IgD-negative memory B cell (primary cell): ENCODE results near the gene MAGI2. TPM values are rescaled to one million over a fixed set of nuclear protein-coding genes. Genes with fewer than 3 reads are reported as not detected.

Experiments used
- H3K27ac Mint-ChIP-seq, 3 donors: one replicate each; pipeline ENCODE4 v1.8.0; 2020 to 2022; ENCODE audit warnings: mild to moderate bottlenecking in 3 of 3, mixed read lengths in 3 of 3, moderate library complexity in 1 of 3
- H3K27me3 Mint-ChIP-seq: one replicate; pipeline ENCODE4 v1.8.0; 2021; ENCODE audit warnings: mixed read lengths
- H3K36me3 Mint-ChIP-seq: one replicate; pipeline ENCODE4 v1.8.0; 2020; ENCODE audit warnings: mild to moderate bottlenecking, mixed read lengths
- H3K4me1 Mint-ChIP-seq, 3 donors: one replicate each; pipeline ENCODE4 v1.8.0; 2020 to 2022; ENCODE audit warnings: mixed read lengths in 3 of 3, mild to moderate bottlenecking in 1 of 3
- H3K4me3 Mint-ChIP-seq, 4 donors: one replicate each; pipeline ENCODE4 v1.8.0; 2020 to 2022; ENCODE audit warnings: mild to moderate bottlenecking in 4 of 4, mixed read lengths in 4 of 4, moderate library complexity in 3 of 4
- H3K9me3 Mint-ChIP-seq, 3 donors: one replicate each; pipeline ENCODE4 v1.8.0; 2020 to 2021; ENCODE audit warnings: mixed read lengths in 3 of 3, mild to moderate bottlenecking in 1 of 3
- polyA plus RNA-seq: library from polyadenylated mRNA; unstranded; fragments of 300-500 nt; fragmentation: Illumina TruSeq; gene quantifications from one replicate; pipeline ENCODE4 v1.2.3, GENCODE V29; 2021

MAGI2 gene
- polyA plus RNA-seq, 1 donor from 2014 or later: not detected

GRCh38 chr7:78967046-78967445 is 486.4 kb downstream of the MAGI2 start:
- Mint-ChIP-seq H3K36me3 (no peaks in the 10 kb centered on the region), H3K4me3 (no peak overlapping the region), H3K27me3 (no peaks in the 10 kb centered on the region), H3K4me1 (peaks cover 0 to 1% (median 0%) of the 10 kb centered on the region in 3 donors), H3K27ac (no peak overlapping the region), H3K9me3 (peaks cover 0 to 4% (median 0%) of the 10 kb centered on the region in 3 donors)

- H3K36me3 Mint-ChIP-seq: no peaks in the 10 kb centered on the region
- no peaks in the 10 kb centered on the region for H3K27me3 Mint-ChIP-seq
- H3K4me1 Mint-ChIP-seq: peaks cover 0 to 1% (median 0%) of the 10 kb centered on the region in 3 donors
- no peak overlapping the region for H3K27ac Mint-ChIP-seq
- H3K4me3 Mint-ChIP-seq: no peak overlapping the region
- H3K9me3 Mint-ChIP-seq: peaks cover 0 to 4% (median 0%) of the 10 kb centered on the region in 3 donors
Observed at GRCh38 chr7:78959477-78959876, 494.0 kb downstream of the MAGI2 start.

- Mint-ChIP-seq H3K27ac (no peak overlapping the region), H3K36me3 (no peaks in the 10 kb centered on the region), H3K4me3 (no peak overlapping the region), H3K27me3 (no peaks in the 10 kb centered on the region), H3K9me3 (peaks cover 0 to 4% (median 3%) of the 10 kb centered on the region in 3 donors), H3K4me1 (peaks cover 0 to 1% (median 0%) of the 10 kb centered on the region in 3 donors)
Observed at GRCh38 chr7:78955329-78955728, 498.1 kb downstream of the MAGI2 start.

GRCh38 chr7:78953726-78954363 is 499.6 kb downstream of the MAGI2 start:
- Mint-ChIP-seq H3K27me3 (no peaks in the 10 kb centered on the region), H3K27ac (no peak overlapping the region), H3K9me3 (peaks cover 0 to 6% (median 4%) of the 10 kb centered on the region in 3 donors), H3K4me3 (no peak overlapping the region), H3K36me3 (no peaks in the 10 kb centered on the region), H3K4me1 (no peaks in the 10 kb centered on the region)

GRCh38 chr7:78953090-78953489 is 500.4 kb downstream of the MAGI2 start:
- Mint-ChIP-seq H3K27ac (no peak overlapping the region), H3K27me3 (no peaks in the 10 kb centered on the region), H3K9me3 (peaks cover 0 to 6% (median 4%) of the 10 kb centered on the region in 3 donors), H3K4me3 (no peak overlapping the region), H3K36me3 (no peaks in the 10 kb centered on the region), H3K4me1 (no peaks in the 10 kb centered on the region)

GRCh38 chr7:78939669-78940068 is 513.8 kb downstream of the MAGI2 start:
- H3K27ac Mint-ChIP-seq: no peak overlapping the region
- H3K27me3 Mint-ChIP-seq: no peaks in the 10 kb centered on the region
- peaks cover 0 to 12% (median 0%) of the 10 kb centered on the region in 3 donors for H3K9me3 Mint-ChIP-seq
- no peak overlapping the region for H3K4me3 Mint-ChIP-seq
- H3K4me1 Mint-ChIP-seq: no peaks in the 10 kb centered on the region
- H3K36me3 Mint-ChIP-seq: no peaks in the 10 kb centered on the region

GRCh38 chr7:78924581-78924980 is 528.9 kb downstream of the MAGI2 start:
- Mint-ChIP-seq H3K9me3 (peaks cover 0 to 2% (median 2%) of the 10 kb centered on the region in 3 donors), H3K27ac (no peak overlapping the region), H3K27me3 (no peaks in the 10 kb centered on the region), H3K4me3 (no peak overlapping the region), H3K36me3 (peaks cover 2% of the 10 kb centered on the region), H3K4me1 (no peaks in the 10 kb centered on the region)

- Mint-ChIP-seq H3K4me1 (no peaks in the 10 kb centered on the region), H3K27me3 (no peaks in the 10 kb centered on the region), H3K4me3 (no peak overlapping the region), H3K27ac (no peak overlapping the region), H3K36me3 (peaks cover 2% of the 10 kb centered on the region), H3K9me3 (peaks cover 0 to 11% (median 2%) of the 10 kb centered on the region in 3 donors)
Observed at GRCh38 chr7:78912781-78913180, 540.7 kb downstream of the MAGI2 start.

- H3K9me3 Mint-ChIP-seq: peaks cover 0 to 6% (median 3%) of the 10 kb centered on the region in 3 donors
- no peaks in the 10 kb centered on the region for H3K27me3 Mint-ChIP-seq
- no peaks in the 10 kb centered on the region for H3K4me1 Mint-ChIP-seq
- H3K4me3 Mint-ChIP-seq: no peak overlapping the region
- H3K36me3 Mint-ChIP-seq: peaks cover 2% of the 10 kb centered on the region
- H3K27ac Mint-ChIP-seq: no peak overlapping the region
Observed at GRCh38 chr7:78906735-78907134, 546.7 kb downstream of the MAGI2 start.

GRCh38 chr7:78905436-78905835 is 548.0 kb downstream of the MAGI2 start:
- Mint-ChIP-seq H3K9me3 (peaks cover 0 to 5% (median 3%) of the 10 kb centered on the region in 3 donors), H3K4me3 (no peak overlapping the region), H3K27me3 (no peaks in the 10 kb centered on the region), H3K36me3 (peaks cover 2% of the 10 kb centered on the region), H3K27ac (no peak overlapping the region), H3K4me1 (no peaks in the 10 kb centered on the region)

GRCh38 chr7:78904983-78905382 is 548.5 kb downstream of the MAGI2 start:
- Mint-ChIP-seq H3K27ac (no peak overlapping the region), H3K4me1 (no peaks in the 10 kb centered on the region), H3K9me3 (peaks cover 0 to 7% (median 3%) of the 10 kb centered on the region in 3 donors), H3K36me3 (peaks cover 2% of the 10 kb centered on the region), H3K27me3 (no peaks in the 10 kb centered on the region), H3K4me3 (no peak overlapping the region)

GRCh38 chr7:78901566-78901965 is 551.9 kb downstream of the MAGI2 start:
- no peak overlapping the region for H3K4me3 Mint-ChIP-seq
- H3K36me3 Mint-ChIP-seq: peaks cover 2% of the 10 kb centered on the region
- H3K27ac Mint-ChIP-seq: no peak overlapping the region
- no peaks in the 10 kb centered on the region for H3K27me3 Mint-ChIP-seq
- H3K9me3 Mint-ChIP-seq: peaks cover 0 to 7% (median 2%) of the 10 kb centered on the region in 3 donors
- no peaks in the 10 kb centered on the region for H3K4me1 Mint-ChIP-seq

- H3K36me3 Mint-ChIP-seq: peaks cover 2% of the 10 kb centered on the region
- no peaks in the 10 kb centered on the region for H3K27me3 Mint-ChIP-seq
- no peak overlapping the region for H3K4me3 Mint-ChIP-seq
- no peaks in the 10 kb centered on the region for H3K4me1 Mint-ChIP-seq
- H3K9me3 Mint-ChIP-seq: peaks cover 0 to 7% (median 2%) of the 10 kb centered on the region in 3 donors
- no peak overlapping the region for H3K27ac Mint-ChIP-seq
Observed at GRCh38 chr7:78900806-78901205, 552.7 kb downstream of the MAGI2 start.

GRCh38 chr7:78895393-78895792 is 558.1 kb downstream of the MAGI2 start:
- Mint-ChIP-seq H3K36me3 (no peaks in the 10 kb centered on the region), H3K9me3 (peaks cover 0 to 7% (median 0%) of the 10 kb centered on the region in 3 donors), H3K4me3 (no peak overlapping the region), H3K4me1 (no peaks in the 10 kb centered on the region), H3K27ac (no peak overlapping the region), H3K27me3 (no peaks in the 10 kb centered on the region)

- no peak overlapping the region for H3K4me3 Mint-ChIP-seq
- H3K27me3 Mint-ChIP-seq: no peaks in the 10 kb centered on the region
- no peak overlapping the region for H3K27ac Mint-ChIP-seq
- H3K9me3 Mint-ChIP-seq: peaks cover 0 to 18% (median 7%) of the 10 kb centered on the region in 3 donors
- no peaks in the 10 kb centered on the region for H3K4me1 Mint-ChIP-seq
- peaks cover 3% of the 10 kb centered on the region for H3K36me3 Mint-ChIP-seq
Observed at GRCh38 chr7:78879206-78879605, 574.3 kb downstream of the MAGI2 start.

GRCh38 chr7:78873117-78873516 is 580.4 kb downstream of the MAGI2 start:
- Mint-ChIP-seq H3K36me3 (no peaks in the 10 kb centered on the region), H3K4me1 (no peaks in the 10 kb centered on the region), H3K27me3 (no peaks in the 10 kb centered on the region), H3K27ac (no peak overlapping the region), H3K9me3 (peaks cover under 1 to 4% (median 3%) of the 10 kb centered on the region in 3 donors), H3K4me3 (no peak overlapping the region)
